CD4-positive, alpha-beta T cell treated with Interferon alpha-2 for 1 hour (primary cell): ENCODE results near the gene RCN2.

Source experiments
- DNase-seq, 2 donors: peaks; one replicate each; pipeline ENCODE4 v3.0.0-alpha.2; 2020 to 2022

RCN2 gene

DNA sequence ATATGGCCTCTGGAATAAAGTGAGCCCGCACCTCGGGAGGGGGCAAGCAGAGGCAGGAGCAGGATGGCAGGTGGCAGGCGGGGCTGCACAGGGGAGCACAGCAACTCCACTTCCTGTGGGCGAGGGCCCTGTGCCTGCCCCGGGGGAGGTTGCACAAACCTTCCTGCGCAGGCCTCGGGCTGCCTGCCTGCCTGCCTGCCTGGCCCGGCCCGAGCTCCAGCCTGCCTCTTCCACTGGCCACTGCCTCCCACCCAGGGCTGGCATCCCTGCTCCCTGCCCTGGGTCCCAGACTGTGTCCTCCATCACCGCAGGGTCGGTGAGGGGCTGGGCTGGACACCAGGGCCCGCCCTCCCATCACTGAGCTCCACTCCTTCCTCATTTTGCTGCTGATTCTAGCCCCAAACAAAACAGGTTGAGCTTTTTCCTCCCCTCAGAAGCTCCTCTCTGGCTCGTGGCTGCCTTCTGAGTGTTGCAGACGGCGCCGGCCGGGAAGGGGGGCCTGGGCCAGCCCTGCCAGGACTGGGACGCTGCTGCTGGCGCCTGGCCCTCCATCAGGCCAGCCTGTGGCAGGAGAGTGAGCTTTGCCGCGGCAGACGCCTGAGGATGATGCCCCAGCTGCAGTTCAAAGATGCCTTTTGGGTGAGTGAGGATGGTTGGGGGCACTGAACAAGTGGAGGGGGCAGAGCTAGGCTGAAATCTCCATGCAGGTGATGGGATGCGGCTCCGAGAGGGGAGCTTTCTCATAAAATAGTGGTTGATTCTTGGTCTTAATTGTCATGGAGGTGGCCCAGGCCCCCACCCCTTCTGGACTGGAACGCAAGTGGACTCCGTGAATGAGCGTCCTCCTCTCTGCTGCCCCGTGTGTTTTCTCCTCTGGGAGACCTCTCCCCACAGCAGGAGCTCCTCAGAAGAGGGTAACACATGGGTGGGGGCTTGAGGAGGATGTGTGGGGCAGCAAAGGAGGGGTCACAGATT is 63.7 kb downstream of the RCN2 start, which contains the start of gene PSTPIP1:
TSS of gene PSTPIP1 (plus strand) at position 156 of the 975 bp plus-strand sequence. CDS start at position 604, 448 bp downstream.
- DNase-seq = peak; percentile 50 to 68

GRCh38 chr15:76996076-76996525 is 64.6 kb downstream of the RCN2 start:
- DNase-seq = no peak

DNA sequence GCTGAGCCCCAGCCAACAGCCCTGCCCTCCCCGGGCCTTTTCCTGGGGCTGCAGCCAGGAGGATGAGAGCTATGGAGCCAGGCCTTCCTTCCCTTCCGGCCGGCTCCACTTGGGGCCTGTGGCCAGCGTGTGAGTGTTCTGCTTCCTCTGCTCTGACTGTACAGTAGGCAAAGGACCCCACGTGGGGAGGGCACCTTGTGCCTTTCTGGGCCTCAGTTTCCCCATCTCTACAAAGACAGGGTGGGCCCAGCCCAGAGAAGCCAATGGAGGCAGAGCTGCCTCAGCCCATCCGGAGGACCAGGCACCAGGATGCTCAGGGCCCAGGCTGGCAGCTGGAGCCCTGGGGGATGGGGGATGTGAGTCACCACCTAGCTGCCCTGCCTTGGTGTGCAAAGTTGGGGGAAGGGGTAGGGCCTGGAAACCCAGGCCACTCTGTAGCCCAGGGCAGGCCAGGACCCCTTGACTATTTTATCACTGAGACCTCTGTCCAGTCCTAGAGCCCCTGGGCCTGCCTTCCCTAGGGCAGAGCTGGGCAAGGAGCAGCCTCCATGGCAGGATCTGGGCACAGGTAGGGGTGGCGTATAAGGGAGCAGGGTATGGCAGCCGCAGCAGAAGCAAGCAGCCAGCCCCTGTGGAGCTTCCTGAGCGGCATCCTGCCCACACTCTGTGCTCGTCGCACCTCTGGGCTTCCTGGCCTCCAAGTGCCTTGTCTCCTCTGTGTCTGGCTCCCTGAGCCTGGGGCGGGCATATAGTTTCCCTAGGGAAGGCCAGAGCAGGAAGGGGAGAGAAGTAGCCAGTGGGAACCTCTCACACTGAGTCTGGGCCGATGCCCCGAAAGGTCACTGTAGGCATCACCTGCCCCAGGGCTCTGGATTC is 65.2 kb downstream of the RCN2 start:
- DNase-seq = peak in 1 of 2 donors; percentile 47

- DNase-seq = peak in 1 of 2 donors; percentile 39
These were observed 67.2 kb downstream of the RCN2 start for GRCh38 chr15:76998663-76999285.

GRCh38 chr15:76999996-77000395 is 68.4 kb downstream of the RCN2 start:
- DNase-seq = no peak

- DNase-seq = no peak
These were observed 69.8 kb downstream of the RCN2 start for GRCh38 chr15:77001351-77001750.

DNA sequence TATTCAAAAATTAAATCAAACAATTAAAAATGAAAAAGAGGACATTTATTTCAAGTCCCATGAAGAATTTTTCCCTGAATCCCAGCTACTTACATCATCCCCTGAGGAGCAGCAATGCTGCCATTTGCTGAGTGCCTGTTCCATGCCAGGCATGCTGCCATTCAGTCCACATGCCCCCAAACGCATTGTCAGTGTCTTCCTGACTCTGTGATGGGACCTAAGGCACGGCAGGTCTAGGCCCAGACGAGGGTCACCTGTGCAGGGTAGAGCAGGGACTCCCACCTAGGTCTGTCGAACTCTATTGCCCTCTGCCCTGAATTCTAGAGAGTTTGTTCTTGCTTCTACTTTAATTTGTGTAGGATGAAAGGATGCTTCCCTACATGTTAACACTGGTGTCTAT is 70.4 kb downstream of the RCN2 start:
- DNase-seq = no peak

DNA sequence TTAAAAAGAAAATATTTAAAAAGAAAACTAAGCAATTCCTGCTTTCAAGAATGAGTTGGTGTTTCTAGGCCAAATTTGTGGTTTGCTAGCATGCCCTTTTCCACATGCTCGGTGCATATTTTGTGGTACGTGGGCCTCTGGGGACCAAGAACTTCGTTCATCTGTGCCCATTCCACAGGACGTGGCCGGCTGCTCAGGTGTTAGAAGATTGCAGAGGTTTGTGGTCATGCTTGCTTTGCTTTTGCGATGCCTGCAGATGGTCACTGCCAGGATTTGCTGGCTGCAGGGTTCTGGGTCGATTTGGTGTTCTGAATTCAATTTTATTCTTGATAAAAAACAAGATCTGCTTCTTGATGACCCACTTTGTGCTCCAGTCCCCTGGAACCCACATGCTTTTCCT is 70.9 kb downstream of the RCN2 start:
- no peak for DNase-seq

DNA sequence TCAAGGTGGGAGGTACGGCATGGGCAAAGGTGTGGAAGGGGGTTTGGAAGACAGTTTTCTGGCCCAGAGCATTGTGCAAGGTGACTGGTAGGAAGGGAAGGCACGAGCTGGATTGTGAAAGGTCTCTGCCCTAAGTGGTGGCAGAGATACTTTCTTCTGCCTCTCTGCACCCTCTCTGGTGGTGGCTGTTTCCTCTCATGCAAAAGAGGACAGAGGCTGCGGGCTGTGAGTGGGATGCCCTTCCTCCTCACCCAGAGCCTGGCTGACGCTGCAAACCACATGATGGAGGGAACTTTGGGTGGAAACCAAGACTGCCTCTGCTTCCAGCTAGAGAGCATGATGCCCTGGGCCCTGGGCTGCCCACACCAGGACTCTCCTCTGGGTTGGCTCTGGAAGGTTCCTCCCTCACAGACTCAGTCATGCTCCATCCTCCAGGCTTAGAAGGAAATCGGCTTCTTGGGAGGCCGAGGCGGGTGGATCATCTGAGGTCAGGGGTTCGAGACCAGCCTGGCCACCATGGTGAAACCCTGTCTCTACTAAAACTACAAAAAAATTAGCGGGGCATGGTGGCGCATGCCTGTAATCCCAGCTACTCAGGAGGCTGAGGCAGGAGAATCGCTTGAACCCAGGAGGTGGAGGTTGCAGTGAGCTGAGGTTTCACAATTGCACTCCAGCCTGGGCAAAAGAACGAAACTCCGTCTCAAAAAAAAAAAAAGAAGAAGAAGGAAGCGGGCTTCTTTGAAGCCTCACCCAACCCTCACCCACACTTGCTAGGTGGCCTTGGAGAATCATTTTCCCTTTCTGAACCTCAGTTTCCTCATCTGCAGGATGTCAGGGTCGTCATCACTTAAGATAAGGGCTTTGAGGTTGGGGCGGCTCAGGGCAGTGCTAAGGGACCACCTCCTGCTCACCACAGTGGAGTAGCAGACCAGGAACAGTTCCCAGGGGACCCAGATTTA is 71.7 kb downstream of the RCN2 start:
- DNase-seq = peak; percentile 59 to 76
